GM21717 (cell line): ENCODE measurements around the gene ZRANB1.
"Not testable (repeated sequence)": the region's sequence is repeated elsewhere in the genome, so short reads cannot be mapped to it uniquely, and the experiment has no call there.

Source experiments
- ATAC-seq: cut with Tn5 transposase; IDR thresholded peaks from one replicate; pipeline ENCODE4 v1.9.1; 2021; ENCODE audit warnings: mild to moderate bottlenecking, moderate library complexity; ENCODE audit not compliant: unreplicated experiment

Gene ZRANB1

DNA sequence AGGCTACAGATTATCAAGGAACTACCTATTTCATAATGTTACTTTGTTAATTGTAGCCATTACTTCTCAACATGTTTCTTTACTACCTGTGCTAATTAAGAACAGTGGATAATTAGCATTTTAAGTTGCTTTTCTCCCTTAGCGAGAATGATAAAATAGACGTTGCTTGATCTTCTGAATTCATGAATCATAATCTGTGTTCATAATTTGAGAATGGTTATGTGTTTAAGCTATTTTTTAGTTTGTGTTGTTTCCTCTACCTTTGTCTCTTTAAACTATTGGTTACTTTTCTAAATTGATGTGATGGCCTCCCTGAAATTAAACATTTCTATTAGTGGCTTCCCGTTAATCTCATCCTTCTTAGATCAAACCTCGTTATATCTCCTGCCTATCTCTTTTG is at the start of gene ZRANB1:
Gene ZRANB1 (plus strand): TSS at position 301 of the 400 bp plus-strand sequence. CDS start 371 bp downstream, outside the sequence.
- ATAC-seq, result no peak

- no peak for ATAC-seq
These were observed 49.0 kb upstream of the ZRANB1 start for GRCh38 chr10:124892905-124893304.

DNA sequence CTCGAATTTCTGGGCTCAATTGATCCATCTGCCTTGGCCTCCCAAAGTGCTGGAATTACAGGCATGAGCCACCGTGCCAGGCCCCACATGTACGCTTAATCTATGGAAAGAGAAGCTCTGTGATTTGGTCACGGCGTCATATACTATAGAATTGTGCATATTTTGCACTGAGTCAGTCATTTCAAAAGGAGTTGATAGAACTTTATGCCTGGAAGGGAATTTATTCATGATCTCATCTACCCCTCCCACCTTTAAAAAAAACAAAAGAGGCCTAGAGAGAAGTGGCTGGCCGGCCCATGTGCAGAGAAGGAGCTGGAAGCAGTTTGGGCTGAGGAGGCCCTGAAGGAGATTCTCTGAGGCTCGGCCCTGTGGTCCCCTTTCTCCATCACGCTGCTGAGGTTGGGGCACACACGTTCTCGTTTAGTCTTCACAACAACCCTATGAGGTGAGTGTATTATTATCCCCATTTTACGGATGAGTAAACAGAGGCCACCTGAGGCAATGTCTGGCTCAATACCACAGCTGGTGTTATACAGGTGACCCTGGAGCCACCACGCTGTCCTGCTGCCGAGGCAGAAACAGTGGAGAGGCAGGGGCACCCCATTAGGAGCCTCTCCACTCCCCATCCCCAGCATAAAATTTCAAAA is 47.2 kb upstream of the ZRANB1 start:
- no peak for ATAC-seq

- no peak for ATAC-seq
These were observed 45.2 kb upstream of the ZRANB1 start for GRCh38 chr10:124896751-124897150.

- no peak for ATAC-seq
These were observed 43.5 kb upstream of the ZRANB1 start for GRCh38 chr10:124898471-124898870.

GRCh38 chr10:124899151-124899550 is 42.8 kb upstream of the ZRANB1 start:
- ATAC-seq, result no peak

DNA sequence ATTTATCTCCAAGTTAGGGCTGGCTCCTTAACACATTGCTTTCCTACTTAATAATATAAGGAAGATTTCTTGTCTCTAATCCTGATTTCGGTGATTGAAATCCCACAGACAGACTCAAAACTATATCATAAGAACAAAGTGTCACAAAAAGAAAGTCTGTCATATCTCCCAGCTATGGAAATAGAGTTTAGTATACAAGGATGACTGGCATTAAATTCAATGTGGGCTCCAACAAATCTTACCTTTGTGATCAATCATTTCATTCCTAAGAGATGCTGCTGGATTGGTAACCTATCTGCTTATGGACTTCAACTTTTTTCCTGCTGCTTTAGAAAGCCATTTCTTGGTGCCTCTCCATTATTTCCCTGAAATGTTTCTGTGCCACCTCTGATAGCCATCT is 39.5 kb upstream of the ZRANB1 start:
- no peak for ATAC-seq

- no peak for ATAC-seq
These were observed 38.8 kb upstream of the ZRANB1 start for GRCh38 chr10:124903111-124903510.

GRCh38 chr10:124904796-124905195 is 37.1 kb upstream of the ZRANB1 start:
- ATAC-seq, result no peak

GRCh38 chr10:124906551-124907001 is 35.3 kb upstream of the ZRANB1 start:
- no peak for ATAC-seq

- ATAC-seq, result no peak
These were observed 32.4 kb upstream of the ZRANB1 start for GRCh38 chr10:124909563-124909962.

- no peak for ATAC-seq
These were observed 30.5 kb upstream of the ZRANB1 start for GRCh38 chr10:124911124-124912067.

GRCh38 chr10:124912101-124912886 is 29.6 kb upstream of the ZRANB1 start:
- ATAC-seq, result no peak

DNA sequence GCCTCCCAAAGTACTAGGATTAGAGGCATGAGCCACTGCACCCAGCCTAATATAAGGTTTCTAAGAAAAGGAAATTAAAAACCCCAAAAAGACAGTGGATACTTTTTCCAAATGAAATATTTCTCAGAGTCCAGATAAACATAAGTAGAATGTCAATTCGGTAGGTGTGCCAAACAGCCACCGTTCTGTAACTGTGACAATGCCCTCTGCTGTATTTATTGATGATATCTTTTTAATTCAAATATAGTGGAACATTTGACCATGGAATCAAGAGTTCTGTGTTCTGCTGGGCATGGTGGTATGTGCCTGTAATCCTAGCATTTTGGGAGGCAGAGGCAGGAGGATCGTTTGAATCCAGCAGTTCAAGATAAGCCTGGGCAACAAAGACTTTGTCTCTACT is 28.8 kb upstream of the ZRANB1 start:
- ATAC-seq, result no peak

GRCh38 chr10:124914398-124914797 is 27.5 kb upstream of the ZRANB1 start:
- not testable (repeated sequence) for ATAC-seq

- ATAC-seq, result peak; percentile 2
These were observed 25.8 kb upstream of the ZRANB1 start for GRCh38 chr10:124916098-124916584.

DNA sequence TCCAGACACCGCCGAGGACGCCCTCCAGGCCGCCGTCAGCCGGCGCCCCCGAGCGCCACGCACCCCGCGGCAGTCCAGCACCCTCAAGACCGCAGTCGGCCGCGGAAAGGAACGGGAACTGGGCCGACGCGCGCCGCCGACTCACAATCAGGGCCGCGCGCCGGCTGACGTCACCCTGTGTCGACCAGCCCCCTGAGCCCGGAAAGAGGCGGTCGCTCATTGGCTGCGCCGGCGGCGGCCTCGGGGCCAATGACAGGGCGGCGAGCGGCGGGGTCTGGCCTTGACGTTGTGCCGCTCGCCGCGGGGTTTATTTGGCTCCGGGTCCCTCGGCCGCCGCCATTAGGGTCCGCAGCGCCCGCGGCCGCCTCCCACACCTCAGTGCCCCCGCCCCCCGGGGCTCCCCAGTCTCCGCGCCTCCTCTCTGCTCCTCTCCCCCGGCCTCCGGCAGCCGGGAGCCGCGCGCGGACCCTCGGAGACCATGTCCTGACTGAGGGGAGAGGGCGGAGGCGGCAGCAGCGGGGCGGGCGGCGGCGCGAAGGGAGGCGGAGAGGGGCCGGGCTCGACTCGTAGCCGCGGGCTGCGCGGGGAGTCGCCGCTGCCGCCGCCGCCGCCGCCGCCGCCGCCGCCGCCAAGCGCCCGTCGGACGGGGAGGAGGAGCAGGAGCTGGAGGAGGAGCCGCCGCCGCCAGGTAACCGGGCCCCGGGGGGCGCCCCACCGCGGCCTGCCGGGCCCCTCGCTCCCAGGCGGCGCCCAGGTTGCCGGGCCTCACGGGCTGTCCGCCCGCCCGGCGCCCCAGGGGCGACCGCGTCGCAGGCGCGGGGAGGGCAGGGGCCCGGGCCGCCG is 25.1 kb upstream of the ZRANB1 start:
- peak; percentile 95 for ATAC-seq

DNA sequence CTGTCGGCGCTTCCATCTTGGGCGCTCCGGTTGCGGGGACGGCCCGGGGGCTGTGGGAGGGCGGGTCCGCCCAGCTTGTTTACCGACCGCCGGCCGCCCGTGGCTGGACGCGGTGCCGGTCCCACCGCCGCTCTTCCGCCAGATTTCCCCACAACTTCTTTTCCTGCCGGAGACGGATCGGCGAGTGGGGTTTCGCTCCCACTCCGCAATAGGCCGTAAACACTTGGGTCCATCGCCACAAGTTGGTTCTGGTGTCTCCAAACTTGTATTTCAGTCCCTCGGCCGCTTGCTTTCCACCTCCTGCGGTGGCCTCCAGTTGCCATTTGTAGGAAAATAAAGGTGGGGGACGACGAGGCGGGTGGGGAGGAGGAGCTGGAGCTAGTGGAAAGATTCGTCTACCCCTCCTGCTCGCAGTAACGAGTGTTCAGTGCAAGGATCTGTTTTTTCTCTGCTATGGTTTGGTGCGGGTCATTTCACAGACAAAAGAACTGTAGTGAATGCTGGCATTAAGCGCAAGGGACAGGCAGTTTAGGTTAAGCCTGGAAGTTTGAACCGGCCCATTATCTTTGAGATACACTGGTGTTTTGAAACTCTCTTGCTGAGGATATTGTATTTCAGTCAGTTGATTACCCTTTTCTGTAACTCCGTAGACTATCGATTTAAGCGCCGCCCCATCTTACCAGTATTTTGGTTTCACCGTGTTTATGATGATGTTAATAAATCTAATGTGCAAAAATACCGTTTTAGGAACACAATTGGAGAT is 24.3 kb upstream of the ZRANB1 start:
- peak; percentile 14 for ATAC-seq

GRCh38 chr10:124918191-124918830 is 23.6 kb upstream of the ZRANB1 start:
- ATAC-seq, result no peak
